Nephron (organoid): ENCODE measurements around the gene SAMD14.

Experiments used
- H3K27ac Mint-ChIP-seq, 3 experiments: 2 replicates each; pipeline ENCODE4 v1.8.0; 2020; ENCODE audit warnings: mixed read lengths in 3 of 3, mild to moderate bottlenecking in 2 of 3, moderate library complexity in 1 of 3
- H3K27me3 Mint-ChIP-seq: 2 replicates; pipeline ENCODE4 v1.8.0; 2021; ENCODE audit warnings: low read depth, mild to moderate bottlenecking, moderate library complexity, mixed read lengths
- H3K36me3 Mint-ChIP-seq: 2 replicates; pipeline ENCODE4 v1.8.0; 2020; ENCODE audit warnings: low read depth, mixed read lengths
- H3K4me1 Mint-ChIP-seq: 2 replicates; pipeline ENCODE4 v1.8.0; 2020; ENCODE audit warnings: mixed read lengths
- H3K4me3 Mint-ChIP-seq, 3 experiments: 2 replicates each; pipeline ENCODE4 v1.8.0; 2020; ENCODE audit warnings: mild to moderate bottlenecking in 3 of 3, mixed read lengths in 3 of 3, moderate library complexity in 2 of 3
- H3K9me3 Mint-ChIP-seq: 2 replicates; pipeline ENCODE4 v1.8.0; 2020; ENCODE audit warnings: mixed read lengths
- CTCF ChIP-seq, 3 experiments: fragments of 200-600 bp; sonication (generic); IDR thresholded peaks; one replicate each; pipeline ENCODE4 v1.5.0; 2021; ENCODE audit warnings: antibody characterized with exemption in 3 of 3; ENCODE audit not compliant: unreplicated experiment in 3 of 3

SAMD14 gene

GRCh38 chr17:50120475-50121253 is 9.3 kb downstream of the SAMD14 start:
- Mint-ChIP-seq H3K4me3 (no peak overlapping the region), H3K4me1 (peaks cover 15% of the 10 kb centered on the region), H3K36me3 (peaks cover 25% of the 10 kb centered on the region), H3K9me3 (no peaks in the 10 kb centered on the region), H3K27me3 (peaks cover 16% of the 10 kb centered on the region), H3K27ac (no peak overlapping the region)
- TF ChIP-seq CTCF (IDR thresholded peaks at IDR 0.05; ENCODE audit: unreplicated experiment in 3 of 3) = no peak

- Mint-ChIP-seq H3K27me3 (peaks cover 20% of the 10 kb centered on the region), H3K27ac (no peak overlapping the region), H3K9me3 (no peaks in the 10 kb centered on the region), H3K4me3 (no peak overlapping the region), H3K4me1 (peaks cover 17% of the 10 kb centered on the region), H3K36me3 (peaks cover 32% of the 10 kb centered on the region)
- no peak for TF ChIP-seq CTCF (IDR thresholded peaks at IDR 0.05; ENCODE audit: unreplicated experiment in 3 of 3)
These were observed 11.1 kb downstream of the SAMD14 start for GRCh38 chr17:50118828-50119218.

- H3K27ac Mint-ChIP-seq = no peak overlapping the region
These were observed 11.7 kb downstream of the SAMD14 start for GRCh38 chr17:50118076-50118827.

GRCh38 chr17:50117202-50118051 is 12.5 kb downstream of the SAMD14 start:
- H3K27ac Mint-ChIP-seq = no peak overlapping the region
- H3K27me3 Mint-ChIP-seq = peaks cover 20% of the 10 kb centered on the region
- H3K4me3 Mint-ChIP-seq = peak overlapping the region in 1 of 3 experiments; percentile 29
- no peaks in the 10 kb centered on the region for H3K9me3 Mint-ChIP-seq
- H3K4me1 Mint-ChIP-seq = peaks cover 11% of the 10 kb centered on the region
- peak; percentile 76 to 81 (median 80) for TF ChIP-seq CTCF (IDR thresholded peaks at IDR 0.05; ENCODE audit: unreplicated experiment in 3 of 3)
- peaks cover 36% of the 10 kb centered on the region for H3K36me3 Mint-ChIP-seq

More at GRCh38 chr17:50118076-50118827, 11.7 kb downstream of the SAMD14 start:
- H3K36me3 Mint-ChIP-seq = peaks cover 37% of the 10 kb centered on the region
- no peak overlapping the region for H3K4me3 Mint-ChIP-seq
- H3K27me3 Mint-ChIP-seq = peaks cover 20% of the 10 kb centered on the region
- H3K9me3 Mint-ChIP-seq = no peaks in the 10 kb centered on the region
- TF ChIP-seq CTCF (IDR thresholded peaks at IDR 0.05; ENCODE audit: unreplicated experiment in 3 of 3) = no peak
- peaks cover 11% of the 10 kb centered on the region for H3K4me1 Mint-ChIP-seq

GRCh38 chr17:50115756-50116155 is 14.2 kb downstream of the SAMD14 start:
- Mint-ChIP-seq H3K36me3 (peaks cover 27% of the 10 kb centered on the region), H3K4me3 (no peak overlapping the region), H3K4me1 (peaks cover 11% of the 10 kb centered on the region), H3K27ac (no peak overlapping the region), H3K27me3 (peaks cover 20% of the 10 kb centered on the region), H3K9me3 (no peaks in the 10 kb centered on the region)
- TF ChIP-seq CTCF (IDR thresholded peaks at IDR 0.05; ENCODE audit: unreplicated experiment in 3 of 3) = no peak
